Amygdala (tissue), 56 donors: ENCODE measurements around the gene UNC5A.

Experiments
- DNase-seq, 56 donors: peaks; one replicate each; lab custom pipeline; 2025; lab: John Stamatoyannopoulos, UW

Gene UNC5A

DNA sequence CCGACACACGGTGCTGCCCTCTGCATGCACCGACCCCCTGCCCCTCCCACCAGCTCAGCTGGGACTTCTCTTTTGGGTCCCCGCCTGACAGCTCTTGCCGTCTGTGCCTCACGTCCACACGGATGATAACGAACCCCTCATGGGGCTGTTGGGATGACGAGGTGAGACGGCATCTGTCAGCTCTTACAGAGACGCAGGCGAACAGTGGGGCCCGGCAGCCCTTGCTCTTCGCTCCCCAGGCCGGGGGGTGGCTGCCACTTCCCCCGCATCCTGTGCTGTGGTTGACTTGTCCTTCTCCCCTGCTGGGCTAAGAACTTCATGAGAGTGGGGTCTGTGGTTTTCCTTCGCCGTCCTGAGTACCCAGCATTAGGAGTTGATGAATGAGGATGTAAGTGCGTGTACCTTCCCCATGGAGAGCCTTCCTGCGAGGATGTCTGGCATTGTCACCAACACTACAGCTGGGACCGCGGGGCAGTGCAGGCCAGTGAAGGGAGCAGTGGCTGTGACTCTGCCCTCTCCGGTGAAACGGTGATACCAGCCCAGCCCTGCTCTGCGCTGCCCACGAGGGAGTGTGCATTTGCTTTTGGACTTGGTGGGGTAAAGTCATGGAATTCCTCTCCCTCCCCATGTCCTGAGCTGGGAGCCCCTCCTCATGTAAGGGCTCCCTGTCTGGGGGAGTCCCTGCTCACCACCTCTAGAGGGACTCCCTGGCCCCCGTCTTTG is 65.6 kb downstream of the UNC5A start:
- no peak for DNase-seq

GRCh38 chr5:176876506-176877431 is 66.4 kb downstream of the UNC5A start:
- no peak for DNase-seq

GRCh38 chr5:176877793-176878331 is 67.5 kb downstream of the UNC5A start:
- DNase-seq, result no peak

GRCh38 chr5:176878463-176878862 is 68.1 kb downstream of the UNC5A start:
- no peak for DNase-seq

GRCh38 chr5:176878906-176879662 is 68.7 kb downstream of the UNC5A start:
- no peak for DNase-seq

GRCh38 chr5:176879663-176880361 is 69.5 kb downstream of the UNC5A start:
- DNase-seq, result no peak

DNA sequence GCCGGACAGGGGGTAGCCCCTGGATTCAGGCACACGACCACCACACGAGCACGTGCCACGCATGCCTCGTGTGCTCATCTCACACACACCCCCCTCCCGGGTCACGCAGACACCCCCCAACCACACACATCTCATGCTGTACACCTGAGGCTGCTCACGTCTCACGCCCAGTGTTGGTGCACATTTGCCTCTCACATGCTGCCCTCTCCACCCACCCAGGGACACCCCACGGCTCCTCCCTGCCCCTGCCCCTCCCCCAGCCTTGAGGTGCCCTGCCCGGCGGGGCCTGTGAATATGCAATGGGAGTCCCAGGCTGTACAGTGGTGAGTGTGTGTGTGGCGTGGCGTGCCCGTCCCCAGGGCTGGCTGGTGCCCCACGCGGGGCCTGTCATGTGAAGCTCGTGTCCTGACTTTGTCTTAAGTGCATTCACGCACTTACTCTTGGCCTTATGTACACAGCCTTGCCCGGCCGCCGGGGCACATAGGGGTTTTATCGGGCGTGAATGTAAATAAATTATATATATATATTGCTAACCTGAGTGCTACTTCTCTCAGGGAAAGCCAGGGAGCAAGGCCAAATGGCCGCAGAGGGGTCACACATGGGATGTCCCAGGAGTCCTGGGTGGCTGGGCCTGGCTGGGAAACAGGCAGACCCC is 70.1 kb downstream of the UNC5A start:
- no peak for DNase-seq

DNA sequence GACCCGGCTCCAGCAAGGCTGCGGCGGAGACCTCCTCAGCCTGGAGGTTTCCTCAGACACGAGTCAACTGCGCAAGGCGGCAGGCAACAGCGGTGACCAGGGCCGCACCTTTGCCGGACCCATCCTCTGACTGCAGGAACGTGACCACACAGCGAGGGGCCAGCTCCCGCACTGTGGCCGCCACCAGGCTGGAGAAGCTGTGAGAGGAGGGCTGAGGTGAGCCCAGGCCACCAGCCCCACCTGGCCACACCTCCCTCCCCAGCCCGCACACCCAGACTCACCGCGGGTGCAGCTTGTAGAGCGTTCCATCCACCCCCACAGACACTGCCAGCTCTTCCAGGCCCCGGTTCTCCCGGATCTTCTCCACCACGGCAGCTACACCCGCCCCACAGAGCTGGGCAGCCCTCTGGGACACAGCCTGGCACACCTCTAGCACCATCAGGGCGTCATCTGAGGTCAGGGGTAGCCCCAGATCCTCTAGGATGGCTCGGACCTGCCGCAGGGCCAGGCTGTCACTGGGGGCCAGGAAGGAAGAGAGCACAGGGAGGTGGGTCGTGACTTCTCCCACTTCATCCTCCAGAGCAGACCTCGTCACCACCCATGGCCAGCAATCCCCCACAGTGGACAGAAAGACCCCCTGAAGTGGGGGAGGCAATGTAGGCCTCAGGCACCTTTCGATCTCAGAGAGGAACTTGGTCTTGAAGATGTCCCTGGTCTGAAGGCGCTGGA is 70.8 kb downstream of the UNC5A start:
- no peak for DNase-seq

- DNase-seq, result no peak
These were observed 71.6 kb downstream of the UNC5A start for GRCh38 chr5:176881816-176882566.

DNA sequence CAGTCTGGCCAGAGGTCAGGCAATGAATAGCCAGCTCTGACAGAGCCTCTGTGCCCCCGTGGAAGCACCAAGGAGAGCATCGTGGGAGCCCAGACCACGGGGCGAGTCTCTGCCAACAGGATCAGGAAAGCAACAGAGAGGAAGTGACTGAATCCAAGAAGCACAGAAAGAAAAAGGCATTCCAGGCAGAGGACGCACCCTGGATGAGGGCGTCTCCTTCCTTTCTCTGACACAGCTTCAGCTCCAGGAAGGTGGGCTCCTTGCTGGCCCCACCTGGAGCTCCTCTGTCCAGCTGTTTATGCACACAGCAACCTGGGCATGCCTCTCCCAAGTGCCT is 72.2 kb downstream of the UNC5A start:
- DNase-seq, result no peak

- no peak for DNase-seq
These were observed 73.6 kb downstream of the UNC5A start for GRCh38 chr5:176883700-176884570.

DNA sequence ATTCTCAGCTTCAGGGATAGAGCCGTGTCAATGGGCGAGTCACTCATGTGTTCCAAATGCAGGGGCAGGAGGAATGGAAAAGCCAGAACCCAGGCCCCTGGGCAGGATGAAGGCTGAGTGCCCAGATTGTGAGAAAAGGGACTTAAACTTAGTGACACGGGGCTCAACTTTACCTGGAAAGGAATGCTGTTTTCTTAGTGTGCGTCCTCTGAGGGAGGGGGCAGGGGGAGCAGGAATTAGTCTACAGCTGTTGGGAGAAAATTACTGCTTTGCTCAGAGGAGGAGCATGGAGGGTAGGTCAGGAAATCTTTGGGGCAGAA is 74.2 kb downstream of the UNC5A start:
- no peak for DNase-seq

- peak in 1 of 56 donors; percentile 12 for DNase-seq
These were observed 76.2 kb downstream of the UNC5A start for GRCh38 chr5:176886336-176887251.

DNA sequence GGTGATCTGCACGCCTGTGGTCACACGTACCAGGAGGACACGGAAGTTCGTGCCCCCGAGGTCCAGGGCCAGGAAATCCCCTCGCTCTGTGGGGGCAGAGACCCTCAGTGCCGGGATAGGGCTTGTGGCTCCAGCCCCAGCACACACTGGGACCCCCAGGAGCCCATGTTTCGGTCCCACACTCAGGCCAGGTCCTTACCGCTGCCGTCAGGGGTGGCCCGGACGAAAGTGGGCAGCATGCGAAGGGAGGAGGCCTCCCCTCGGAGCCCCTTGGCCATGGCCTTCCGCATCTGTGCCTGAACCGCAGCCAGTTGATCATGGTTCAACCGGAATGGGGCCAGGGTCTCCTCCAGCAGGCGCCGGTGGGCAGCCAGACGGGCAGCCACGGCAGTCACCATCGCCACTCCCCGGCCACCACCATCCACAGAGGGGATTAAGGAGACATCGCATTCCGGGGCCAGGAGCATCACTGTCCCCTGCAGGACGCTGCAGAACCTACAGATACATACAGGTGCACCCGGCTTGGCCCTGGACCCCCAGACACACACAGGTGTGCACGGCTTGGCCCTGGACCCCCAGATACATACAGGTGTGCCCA is 77.0 kb downstream of the UNC5A start:
- no peak for DNase-seq

DNA sequence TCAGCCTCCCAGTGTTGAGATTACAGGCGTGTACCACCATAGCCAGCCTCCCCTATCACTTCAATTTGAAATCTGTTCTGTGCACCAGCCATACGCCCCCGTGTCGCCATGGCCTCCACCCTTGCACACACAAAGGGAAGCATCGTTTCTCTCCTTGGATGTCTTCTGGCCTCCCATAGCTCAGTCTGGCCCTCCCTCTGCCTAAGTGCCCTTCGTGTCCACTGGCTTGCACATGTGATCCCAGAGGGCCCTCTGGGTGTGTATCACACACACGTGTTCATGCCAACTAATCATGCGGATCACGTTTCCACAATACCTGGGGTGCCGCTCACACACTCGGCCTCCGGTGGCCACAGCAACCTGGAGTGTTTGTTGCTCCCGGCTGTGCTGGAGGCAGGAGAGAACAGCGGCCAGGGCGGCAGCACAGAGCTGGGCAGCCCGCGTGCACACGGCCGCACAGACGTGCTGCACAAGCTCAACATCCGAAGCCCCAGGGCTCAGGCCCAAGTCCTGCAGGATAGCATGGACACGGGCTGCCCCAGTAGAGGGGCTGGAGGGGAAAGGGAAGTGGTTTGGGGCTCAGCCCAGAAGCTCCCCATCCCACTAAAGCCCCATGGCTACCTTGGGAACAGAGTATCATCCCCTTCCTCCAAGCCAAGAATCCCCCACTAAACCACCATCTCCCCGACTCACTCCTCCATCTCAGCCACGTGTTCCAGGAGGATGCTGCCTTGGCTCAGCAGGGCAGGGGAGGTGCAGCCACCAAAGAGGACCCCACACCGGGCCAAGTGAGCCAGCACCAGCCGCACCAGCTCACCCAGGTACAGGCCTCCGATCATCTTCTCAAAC is 77.9 kb downstream of the UNC5A start:
- no peak for DNase-seq
